K562 (cell line): ENCODE measurements around the gene PSMD13. TPM values are rescaled to one million over a fixed set of nuclear protein-coding genes. Genes with fewer than 3 reads are reported as not detected.

Experiments
- CBFA2T2 ChIP-seq: fragments of 450-650 bp; conservative IDR thresholded peaks from 2 replicates; pipeline ENCODE4 v1.6.1; 2017; ENCODE audit warnings: mild to moderate bottlenecking
- CEBPG ChIP-seq, 3 experiments: fragments of 200-800 bp in 1 of 3; sonication (Bioruptor generic) in 1 of 3; sonication (generic) in 1 of 3; formaldehyde crosslinking in 1 of 3; IDR thresholded peaks in 2 of 3; conservative IDR thresholded peaks in 1 of 3; 2 replicates each; pipeline versions ENCODE4 v1.6.1 to v1.8.0; 2016 to 2022; ENCODE audit warnings: missing compliant biosample characterization in 2 of 3, missing genetic modification characterization in 2 of 3, mild to moderate bottlenecking in 1 of 3, missing genetic modification reagents in 1 of 3
- CHD1 ChIP-seq: fragments of 200-600 bp; sonication (generic); IDR thresholded peaks from one replicate; pipeline ENCODE4 v1.6.1; 2012; ENCODE audit warnings: mild to moderate bottlenecking, moderate library complexity, low read length, inconsistent platforms
- DIDO1 ChIP-seq: fragments of 450-650 bp; IDR thresholded peaks from 2 replicates; pipeline ENCODE4 v1.6.1; 2016; ENCODE audit warnings: low read depth, missing biosample characterization, missing genetic modification characterization
- DPF2 ChIP-seq: fragments of 450-650 bp; IDR thresholded peaks from 2 replicates; pipeline ENCODE4 v1.6.1; 2016
- FOXA1 ChIP-seq: fragments of 450-650 bp; IDR thresholded peaks from 2 replicates; pipeline ENCODE4 v1.6.1; 2016; ENCODE audit warnings: mild to moderate bottlenecking, borderline replicate concordance
- FOXP1 ChIP-seq: sonication (generic); formaldehyde crosslinking; IDR thresholded peaks from 2 replicates; pipeline ENCODE4 v1.8.0; 2022; ENCODE audit warnings: mild to moderate bottlenecking, missing genetic modification reagents
- GABPB2 ChIP-seq: fragments of 250-450 bp; sonication (Bioruptor Pico); conservative IDR thresholded peaks from 2 replicates; pipeline ENCODE4 v1.5.1; 2021; ENCODE audit warnings: mild to moderate bottlenecking
- GTF2E2 ChIP-seq: fragments of 200-800 bp; sonication (Bioruptor generic); IDR thresholded peaks from 2 replicates; pipeline ENCODE4 v1.6.1; 2016; ENCODE audit warnings: missing genetic modification characterization, missing compliant biosample characterization
- HOXB6 ChIP-seq: fragments of 250-450 bp; sonication (Bioruptor Pico); IDR thresholded peaks from 2 replicates; pipeline ENCODE4 v1.5.1; 2022; ENCODE audit warnings: mild to moderate bottlenecking, borderline replicate concordance
- PBX2 ChIP-seq, 2 experiments: IDR thresholded peaks in 1 of 2; conservative IDR thresholded peaks in 1 of 2; 2 replicates each; pipeline ENCODE4 v1.6.1; 2016; ENCODE audit warnings: low read depth in 2 of 2, mild to moderate bottlenecking in 1 of 2, missing compliant biosample characterization in 1 of 2, missing genetic modification characterization in 1 of 2, moderate library complexity in 1 of 2
- PHB ChIP-seq: fragments of 250-450 bp; sonication (Bioruptor Pico); IDR thresholded peaks from 2 replicates; pipeline ENCODE4 v1.5.0; 2021
- SMAD1 ChIP-seq: fragments of 150-350 bp; IDR thresholded peaks from 2 replicates; pipeline ENCODE4 v1.6.1; 2014; ENCODE audit warnings: low read length, low read depth; ENCODE audit not compliant: partially characterized antibody
- SRF ChIP-seq, 2 experiments: fragments of 250-450, 450-650 bp in 1 of 2; sonication (Bioruptor Pico) in 1 of 2; sonication (generic) in 1 of 2; formaldehyde crosslinking; IDR thresholded peaks; 2 replicates each; pipeline versions ENCODE4 v1.5.0 to v1.5.1; 2020 to 2022; ENCODE audit warnings: mild to moderate bottlenecking in 1 of 2, missing genetic modification reagents in 1 of 2
- TCF7L2 ChIP-seq: fragments of 150-350 bp; IDR thresholded peaks from 2 replicates; pipeline ENCODE4 v1.6.1; 2016; ENCODE audit warnings: low read depth, mild to moderate bottlenecking, low read length, moderate library complexity
- ZNF175 ChIP-seq: fragments of 200-800 bp; sonication (Bioruptor generic); IDR thresholded peaks from 2 replicates; pipeline ENCODE4 v1.6.1; 2016; ENCODE audit warnings: low read depth, mild to moderate bottlenecking, missing genetic modification characterization, missing compliant biosample characterization
- ZNF449 ChIP-seq: fragments of 250-450 bp; sonication (Bioruptor Pico); IDR thresholded peaks from 2 replicates; pipeline ENCODE4 v1.8.0; 2022; ENCODE audit warnings: moderate library complexity, mild to moderate bottlenecking, inconsistent platforms
- ZNF740 ChIP-seq, 3 experiments: fragments of 200-800 bp in 1 of 3; sonication (Bioruptor generic) in 1 of 3; sonication (generic) in 1 of 3; formaldehyde crosslinking in 1 of 3; IDR thresholded peaks; 2 replicates each; pipeline versions ENCODE4 v1.6.1 to v1.8.0; 2016 to 2022; ENCODE audit warnings: mild to moderate bottlenecking in 2 of 3, missing compliant biosample characterization in 2 of 3, missing genetic modification characterization in 2 of 3, missing genetic modification reagents in 1 of 3
- ZNF785 ChIP-seq: fragments of 250-450 bp; sonication (Bioruptor Pico); IDR thresholded peaks from 2 replicates; pipeline ENCODE4 v1.4.0; 2020; ENCODE audit warnings: mild to moderate bottlenecking
- polyA plus RNA-seq, 8 experiments: library from polyadenylated mRNA; depleted of rRNA in 4 of 8; stranded (reverse) in 5 of 8; unstranded in 3 of 8; fragments of >200 nt; fragmentation: Nextera tagmentation in 2 of 8; fragmentation: Illumina TruSeq in 1 of 8; extraction: Ambion mirVana in 2 of 8; extraction: Trizol in 1 of 8; gene quantifications; 2 replicates each; pipeline versions ENCODE4 v1.2.1 to v1.2.3, GENCODE V29; 2011 to 2014; ENCODE audit warnings: inconsistent platforms in 1 of 8, missing spikeins in 1 of 8
- total RNA-seq, 7 experiments: library from RNA; depleted of rRNA in 6 of 7; stranded (reverse); fragments of >200 nt in 6 of 7; fragmentation: Illumina TruSeq in 2 of 7; extraction: Trizol in 2 of 7; gene quantifications; 2 replicates each; pipeline versions ENCODE4 v1.2.1 to v1.2.3, GENCODE V29; 2011 to 2021; ENCODE audit warnings: low replicate concordance in 1 of 7

Gene PSMD13
- total and polyA plus RNA-seq, 9 of the 15 experiments (the other 6 are each of a cell fraction or from before 2014, with no cell fraction given), result 185 to 383 (median 267) TPM

- TF ChIP-seq SRF (CRISPR knock-in tag; IDR thresholded peaks at IDR 0.05) (no peak), ZNF740 (CRISPR knock-in tag; IDR thresholded peaks at IDR 0.05) (no peak; the same call in 1 of the 2 replicates), ZNF740 (tag; IDR thresholded peaks at IDR 0.05) (no peak), SMAD1 (peak; percentile 40), FOXP1 (CRISPR knock-in tag) (no peak; the same call in 1 of the 2 replicates), PBX2 (CRISPR knock-in tag; IDR thresholded peaks at IDR 0.05; ENCODE audit: low read depth) (no peak), PBX2 (tag; conservative IDR thresholded peaks at IDR 0.05; ENCODE audit: low read depth) (no peak), HOXB6 (CRISPR knock-in tag) (no peak), FOXA1 (no peak), TCF7L2 (no peak), PHB (CRISPR knock-in tag) (no peak), ZNF175 (CRISPR knock-in tag) (no peak), DIDO1 (tag) (no peak), CEBPG (CRISPR knock-in tag; IDR thresholded peaks at IDR 0.05) (no peak), CEBPG (tag; conservative IDR thresholded peaks at IDR 0.05 in 1 of 2, IDR thresholded peaks at IDR 0.05 in 1 of 2) (no peak), DPF2 (peak; percentile 40; the same call in 1 of the 2 replicates), ZNF449 (no peak), GTF2E2 (tag) (no peak), CBFA2T2 (no peak), ZNF785 (CRISPR knock-in tag) (no peak), GABPB2 (CRISPR knock-in tag) (no peak), CHD1 (peak; percentile 97)
Measured at GRCh38 chr11:208181-208916, 28.4 kb upstream of the PSMD13 start (continued).
